ENCODE data around the gene WDR90.

DNA sequence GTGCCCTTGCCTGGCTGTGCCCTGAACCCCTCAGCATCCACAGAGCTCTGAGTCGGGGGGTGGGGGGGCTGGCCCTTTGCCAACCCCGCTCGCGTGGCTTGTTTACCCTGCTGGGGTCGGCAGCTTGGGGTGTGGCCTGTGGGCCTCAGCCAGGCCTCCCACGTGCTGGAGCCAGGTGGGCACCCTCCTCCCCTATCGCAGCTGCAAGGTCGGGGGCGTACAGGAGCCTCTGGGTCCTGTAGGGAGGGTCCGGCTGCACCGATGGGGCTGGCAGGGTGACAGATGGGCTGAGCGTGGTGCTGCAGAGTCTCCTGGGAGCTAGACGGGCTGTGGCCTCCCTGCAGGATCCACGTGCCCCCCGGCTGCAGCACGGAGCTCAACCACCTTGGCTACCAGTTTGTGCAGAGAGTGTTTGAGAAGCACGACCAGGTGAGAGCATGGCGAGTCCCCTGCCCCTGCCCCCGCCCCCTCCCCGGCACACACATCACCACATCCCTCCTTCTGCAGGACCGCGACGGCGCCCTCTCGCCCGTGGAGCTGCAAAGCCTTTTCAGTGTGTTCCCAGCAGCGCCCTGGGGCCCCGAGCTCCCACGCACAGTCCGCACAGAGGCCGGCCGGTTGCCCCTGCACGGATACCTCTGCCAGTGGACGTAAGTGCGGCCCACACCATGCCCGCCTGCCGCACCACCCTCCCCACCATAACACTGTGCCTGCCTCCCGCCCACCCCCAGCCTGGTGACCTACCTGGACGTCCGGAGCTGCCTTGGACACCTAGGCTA lies 22.4 kb downstream of the WDR90 start:
- TF ChIP-seq, protein P1, sequence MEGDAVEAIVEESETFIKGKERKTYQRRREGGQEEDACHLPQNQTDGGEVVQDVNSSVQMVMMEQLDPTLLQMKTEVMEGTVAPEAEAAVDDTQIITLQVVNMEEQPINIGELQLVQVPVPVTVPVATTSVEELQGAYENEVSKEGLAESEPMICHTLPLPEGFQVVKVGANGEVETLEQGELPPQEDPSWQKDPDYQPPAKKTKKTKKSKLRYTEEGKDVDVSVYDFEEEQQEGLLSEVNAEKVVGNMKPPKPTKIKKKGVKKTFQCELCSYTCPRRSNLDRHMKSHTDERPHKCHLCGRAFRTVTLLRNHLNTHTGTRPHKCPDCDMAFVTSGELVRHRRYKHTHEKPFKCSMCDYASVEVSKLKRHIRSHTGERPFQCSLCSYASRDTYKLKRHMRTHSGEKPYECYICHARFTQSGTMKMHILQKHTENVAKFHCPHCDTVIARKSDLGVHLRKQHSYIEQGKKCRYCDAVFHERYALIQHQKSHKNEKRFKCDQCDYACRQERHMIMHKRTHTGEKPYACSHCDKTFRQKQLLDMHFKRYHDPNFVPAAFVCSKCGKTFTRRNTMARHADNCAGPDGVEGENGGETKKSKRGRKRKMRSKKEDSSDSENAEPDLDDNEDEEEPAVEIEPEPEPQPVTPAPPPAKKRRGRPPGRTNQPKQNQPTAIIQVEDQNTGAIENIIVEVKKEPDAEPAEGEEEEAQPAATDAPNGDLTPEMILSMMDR (IDR thresholded peaks at IDR 0.05), result no peak
- TF ChIP-seq POLR2A (IDR thresholded peaks at IDR 0.05), result no peak

Measured in uterus (tissue), 2 donors.